Endothelial cell of umbilical vein (primary cell): Measurements from ENCODE around the gene BTLA. TPM values are rescaled to one million over a fixed set of nuclear protein-coding genes. Genes with fewer than 3 reads are reported as not detected.

Experiments used
- BruUV-seq: library from RNA; stranded (reverse); fragments of 400-500 nt; replicated peaks from 2 replicates; lab custom pipeline; 2021; lab: Mats Ljungman, UMichigan
- CTCF ChIA-PET: fragments of 300-600, 350-600 bp; sonication (Branson Sonifier 250); formaldehyde crosslinking; loops from one replicate; lab custom pipeline; 2021; ENCODE audit warnings: antibody characterized with exemption, inconsistent platforms; lab: Charles Lee
- POLR2A ChIA-PET: fragments of 300-600, 350-600 bp; sonication (Branson Sonifier 250); formaldehyde crosslinking; loops from one replicate; lab custom pipeline; 2021; ENCODE audit warnings: antibody characterized with exemption, inconsistent platforms; lab: Charles Lee
- DNase-seq: peaks from one replicate; pipeline ENCODE4 v3.0.0-alpha.2; 2011; ENCODE audit warnings: low read depth, low spot score
- FAIRE-seq: peaks from 2 replicates; lab custom pipeline; 2011; peaks lifted over from hg19 to GRCh38; lab: Jason Lieb, UNC
- H2AFZ ChIP-seq: 2 replicates; pipeline ENCODE4 v1.6.0; 2012; ENCODE audit warnings: low read depth, low read length, control low read depth, inconsistent platforms
- H3K27ac ChIP-seq: 2 replicates; pipeline ENCODE4 v1.5.1; 2011; ENCODE audit warnings: low read depth, mild to moderate bottlenecking, control low read depth, low read length, moderate library complexity; ENCODE audit not compliant: insufficient read depth
- H3K27me3 ChIP-seq, 2 experiments: 2 replicates each; pipeline versions ENCODE4 v1.6.0 to v1.6.1; 2011; ENCODE audit warnings: low read length in 2 of 2, mixed read lengths in 1 of 2; ENCODE audit not compliant: control insufficient read depth in 2 of 2, insufficient read depth in 2 of 2
- H3K36me3 ChIP-seq, 2 experiments: 2 replicates in 1 of 2; 3 replicates in 1 of 2; pipeline ENCODE4 v1.5.1; 2011; ENCODE audit warnings: low read length in 2 of 2, mild to moderate bottlenecking in 1 of 2, moderate library complexity in 1 of 2; ENCODE audit not compliant: control insufficient read depth in 2 of 2, insufficient read depth in 2 of 2; ENCODE audit errors: extremely low read depth in 1 of 2
- H3K4me1 ChIP-seq: 3 replicates; pipeline ENCODE4 v1.5.1; 2011; ENCODE audit warnings: mild to moderate bottlenecking, low read length; ENCODE audit not compliant: control insufficient read depth, insufficient read depth; ENCODE audit errors: extremely low read depth
- H3K4me2 ChIP-seq: 2 replicates; pipeline ENCODE4 v1.6.1; 2011; ENCODE audit warnings: low read length, control low read depth, mixed read lengths; ENCODE audit not compliant: insufficient read depth
- H3K4me3 ChIP-seq, 3 experiments: fragments of 200-600 bp in 1 of 3; sonication (generic), shearing (Covaris generic) in 1 of 3; replicated peaks in 1 of 3; 2 replicates each; pipeline ENCODE4 v1.5.1; 2011 to 2016; ENCODE audit warnings: control low read depth in 3 of 3, low read length in 3 of 3, mild to moderate bottlenecking in 2 of 3, inconsistent platforms in 1 of 3, low read depth in 1 of 3, moderate library complexity in 1 of 3; ENCODE audit not compliant: insufficient read depth in 1 of 3
- H3K79me2 ChIP-seq: 2 replicates; pipeline ENCODE4 v1.6.0; 2012; ENCODE audit warnings: low read length, inconsistent platforms; ENCODE audit not compliant: control insufficient read depth, insufficient read depth
- H3K9ac ChIP-seq: replicated peaks from 2 replicates; pipeline ENCODE3; 2011; ENCODE audit warnings: low read length, control low read depth; ENCODE audit not compliant: insufficient read depth; ENCODE audit errors: extremely low read depth
- H3K9me1 ChIP-seq: replicated peaks from 3 replicates; pipeline ENCODE4 v1.6.0; 2011; ENCODE audit warnings: mild to moderate bottlenecking, low read length; ENCODE audit not compliant: control insufficient read depth, insufficient read depth; ENCODE audit errors: extremely low read depth
- H3K9me3 ChIP-seq: replicated peaks from 2 replicates; pipeline ENCODE4 v1.5.1; 2012; ENCODE audit warnings: low read length, inconsistent platforms; ENCODE audit not compliant: control insufficient read depth, insufficient read depth
- H4K20me1 ChIP-seq: replicated peaks from 2 replicates; pipeline ENCODE3; 2011; ENCODE audit warnings: mild to moderate bottlenecking, low read length; ENCODE audit not compliant: control insufficient read depth, insufficient read depth; ENCODE audit errors: extremely low read depth
- CTCF ChIP-seq, 2 donors: IDR thresholded peaks; 1 replicate in 1 of 2; 2 replicates in 1 of 2; pipeline ENCODE4 v1.5.1; 2011; ENCODE audit warnings: low read length in 2 of 2, mild to moderate bottlenecking in 2 of 2, moderate library complexity in 2 of 2, control low read depth in 1 of 2, inconsistent platforms in 1 of 2, low read depth in 1 of 2; ENCODE audit not compliant: insufficient read depth in 1 of 2; ENCODE audit errors: extremely low read depth in 1 of 2
- EZH2 ChIP-seq: IDR thresholded peaks from 2 replicates; pipeline ENCODE4 v1.6.1; 2012; ENCODE audit warnings: borderline replicate concordance, low read depth, mild to moderate bottlenecking, moderate library complexity, low read length, inconsistent platforms; ENCODE audit not compliant: severe bottlenecking
- FOS ChIP-seq: IDR thresholded peaks from 2 replicates; pipeline ENCODE4 v1.6.1; 2011; ENCODE audit warnings: mild to moderate bottlenecking, low read length, moderate library complexity, borderline replicate concordance; ENCODE audit not compliant: insufficient read depth
- GATA2 ChIP-seq: IDR thresholded peaks from 2 replicates; pipeline ENCODE4 v1.7.0; 2011; ENCODE audit warnings: low read depth, mild to moderate bottlenecking, moderate library complexity, mixed read lengths, low read length; ENCODE audit not compliant: insufficient read length, insufficient read depth
- JUN ChIP-seq: IDR thresholded peaks from 2 replicates; pipeline ENCODE4 v1.6.1; 2011; ENCODE audit warnings: borderline replicate concordance, low read depth; ENCODE audit not compliant: insufficient read length, insufficient read depth
- MAX ChIP-seq: IDR thresholded peaks from 2 replicates; pipeline ENCODE4 v1.6.1; 2011; ENCODE audit not compliant: insufficient read depth, insufficient read length
- MYC ChIP-seq: IDR thresholded peaks from one replicate; pipeline ENCODE4 v1.6.1; 2011; ENCODE audit warnings: mild to moderate bottlenecking, low read depth, low read length
- POLR2A ChIP-seq: IDR thresholded peaks from 2 replicates; pipeline ENCODE4 v1.6.1; 2012; ENCODE audit warnings: low read depth, mild to moderate bottlenecking, control low read depth, low read length
- POLR2AphosphoS5 ChIP-seq: IDR thresholded peaks from 2 replicates; pipeline ENCODE4 v1.6.1; 2012; ENCODE audit warnings: low read depth, mild to moderate bottlenecking, control low read depth, low read length, moderate library complexity; ENCODE audit not compliant: insufficient read depth
- dilution Hi-C: fragments of 300-500 bp; cut with MboI; formaldehyde crosslinking; loops from one replicate; pipeline ENCODE4 v1.15.0; 2019; ENCODE audit warnings: low sequenced_read_pairs; ENCODE audit not compliant: extremely low pct_ligation_motif_present
- intact Hi-C: fragments of 100-400 bp; cut with micrococcal nuclease; formaldehyde crosslinking; loops from one replicate; pipeline ENCODE4 v1.10.0; 2022
- polyA plus RNA-seq, 4 experiments: library from polyadenylated mRNA; depleted of rRNA in 3 of 4; stranded (reverse) in 3 of 4; unstranded in 1 of 4; fragments of >200 nt; gene quantifications; 2 replicates each; pipeline versions ENCODE4 v1.2.1 to v1.2.3, GENCODE V29; 2011 to 2012; ENCODE audit warnings: missing spikeins in 1 of 4
- total RNA-seq: library from RNA; stranded (reverse); gene quantifications from 2 replicates; pipeline ENCODE4 v1.2.3, GENCODE V29; 2021

The BTLA gene
- total and polyA plus RNA-seq, 2 donors (not counting 3 experiments of a cell fraction or from before 2014, with no cell fraction given), result not detected

- no peak overlapping the region for H3K4me2 ChIP-seq
- TF ChIP-seq FOS (no peak), CTCF (IDR thresholded peaks at IDR 0.05; ENCODE audit: extremely low read depth in 1 of 2, insufficient read depth in 1 of 2, low read depth in 1 of 2, low read length in 2 of 2) (no peak), POLR2A (no peak), POLR2AphosphoS5 (no peak), MYC (no peak), MAX (no peak), GATA2 (no peak), EZH2 (no peak), JUN (no peak)
- BruUV-seq, result no TSS peak
- H3K79me2 ChIP-seq, result no peaks in the 10 kb centered on the region
- no peaks in the 10 kb centered on the region for H3K36me3 ChIP-seq
- H3K4me1 ChIP-seq, result no peaks in the 10 kb centered on the region
- no peak overlapping the region for H3K4me3 ChIP-seq
- peak; percentile 89 for DNase-seq
- H3K27ac ChIP-seq, result no peak overlapping the region
- H3K9ac ChIP-seq, result no peak overlapping the region
- no peak overlapping the region for H2AFZ ChIP-seq
- CTCF ChIA-PET, result interaction anchor here (1.2 kb wide), 2 partner anchors 9 to 175 kb away, joined by 3 to 4 read pairs; partner anchors contain the start of genes BTLA and CD200
- no peaks in the 10 kb centered on the region for H3K27me3 ChIP-seq
- dilution Hi-C loops (no loop called here), intact Hi-C loops (no loop called here)
- H4K20me1 ChIP-seq, result no peaks in the 10 kb centered on the region
- POLR2A ChIA-PET, result interaction anchor here (0.8 kb wide), 1 partner anchor 157 kb away, joined by 3 read pairs; no protein-coding TSS in a partner anchor
- no peaks in the 10 kb centered on the region for H3K9me3 ChIP-seq
- no peaks in the 10 kb centered on the region for H3K9me1 ChIP-seq
- FAIRE-seq, result peak; percentile 73
Measured at GRCh38 chr3:112508261-112508660, 9.0 kb upstream of the BTLA start.
